ENCODE data around the gene TBR1. TPM values are rescaled to one million over a fixed set of nuclear protein-coding genes. Genes with fewer than 3 reads are reported as not detected.

Gene TBR1
- total RNA-seq, 1 experiment from 2014 or later, result not detected

DNA sequence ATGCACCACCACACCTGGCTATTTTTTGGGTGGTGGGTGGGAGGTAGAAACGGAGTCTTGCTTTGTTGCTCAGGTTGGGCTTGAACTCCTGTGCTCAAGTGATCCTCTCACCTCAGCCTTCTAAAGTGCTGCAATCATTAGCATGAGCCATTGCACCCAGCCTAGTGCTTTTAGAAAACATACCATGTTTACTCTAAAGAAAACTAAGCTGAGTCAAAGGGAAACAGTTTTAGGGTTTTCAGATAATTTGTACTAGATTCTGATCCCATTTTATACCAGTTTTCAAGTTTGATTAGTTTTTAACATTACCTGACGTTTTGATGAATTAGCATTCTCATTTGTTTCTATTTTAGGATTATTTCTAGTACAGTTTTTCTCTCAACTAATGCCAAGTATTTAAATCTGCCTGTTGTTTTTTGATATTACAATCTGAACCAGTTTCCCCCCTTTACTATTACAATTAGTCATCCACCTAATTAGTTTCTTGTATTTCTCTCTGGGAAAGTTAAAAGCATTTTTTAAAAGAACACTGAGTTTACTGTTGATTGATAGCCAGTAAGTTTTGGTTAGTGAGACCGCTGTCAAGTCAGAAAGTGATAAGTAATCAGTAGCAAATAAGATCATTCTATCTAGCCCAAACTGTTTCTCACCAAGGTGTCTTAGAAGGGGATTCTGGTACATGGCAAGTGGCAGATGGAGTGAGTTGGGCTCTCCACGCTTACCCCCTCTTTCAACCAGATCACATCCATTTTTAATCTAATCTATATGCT lies 24.2 kb upstream of the TBR1 start:
- H4K20me1 ChIP-seq (ENCODE audit: low read length), result peaks cover 4% of the 10 kb centered on the region; the same call in 1 of the 2 replicates
- H3K36me3 ChIP-seq (ENCODE audit: low read depth, low read length), result peaks cover 68% of the 10 kb centered on the region
- ATAC-seq, result no peak
- H3F3A ChIP-seq (ENCODE audit: low read length, unreplicated experiment), result no peaks in the 10 kb centered on the region
- H3K9me2 ChIP-seq (replicated peaks; ENCODE audit: low read length), result no peaks in the 10 kb centered on the region
- no peaks in the 10 kb centered on the region for H3K4me1 ChIP-seq (ENCODE audit: insufficient read depth, low read length)
- TF ChIP-seq EZH2 (IDR thresholded peaks at IDR 0.05; ENCODE audit: low read length, unreplicated experiment) (no peak), EZH2phosphoT487 (IDR thresholded peaks at IDR 0.05; ENCODE audit: borderline replicate concordance, low read length) (no peak)
- TF ChIP-seq, protein P1, sequence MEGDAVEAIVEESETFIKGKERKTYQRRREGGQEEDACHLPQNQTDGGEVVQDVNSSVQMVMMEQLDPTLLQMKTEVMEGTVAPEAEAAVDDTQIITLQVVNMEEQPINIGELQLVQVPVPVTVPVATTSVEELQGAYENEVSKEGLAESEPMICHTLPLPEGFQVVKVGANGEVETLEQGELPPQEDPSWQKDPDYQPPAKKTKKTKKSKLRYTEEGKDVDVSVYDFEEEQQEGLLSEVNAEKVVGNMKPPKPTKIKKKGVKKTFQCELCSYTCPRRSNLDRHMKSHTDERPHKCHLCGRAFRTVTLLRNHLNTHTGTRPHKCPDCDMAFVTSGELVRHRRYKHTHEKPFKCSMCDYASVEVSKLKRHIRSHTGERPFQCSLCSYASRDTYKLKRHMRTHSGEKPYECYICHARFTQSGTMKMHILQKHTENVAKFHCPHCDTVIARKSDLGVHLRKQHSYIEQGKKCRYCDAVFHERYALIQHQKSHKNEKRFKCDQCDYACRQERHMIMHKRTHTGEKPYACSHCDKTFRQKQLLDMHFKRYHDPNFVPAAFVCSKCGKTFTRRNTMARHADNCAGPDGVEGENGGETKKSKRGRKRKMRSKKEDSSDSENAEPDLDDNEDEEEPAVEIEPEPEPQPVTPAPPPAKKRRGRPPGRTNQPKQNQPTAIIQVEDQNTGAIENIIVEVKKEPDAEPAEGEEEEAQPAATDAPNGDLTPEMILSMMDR (conservative IDR thresholded peaks at IDR 0.05; ENCODE audit: low read depth, low read length), result no peak
- H3K4me2 ChIP-seq (ENCODE audit: low read length), result no peak overlapping the region
- intact Hi-C loops (cut with micrococcal nuclease), result no loop called here
- H3K27ac ChIP-seq (ENCODE audit: low read length), result no peak overlapping the region
- no peak overlapping the region for H3K4me3 ChIP-seq (ENCODE audit: low read length)
- POLR2A ChIA-PET (ENCODE audit: unreplicated experiment), result no interaction called here
- H3K27me3 ChIP-seq (ENCODE audit: low read length), result no peaks in the 10 kb centered on the region
- H3K9ac ChIP-seq (ENCODE audit: low read length), result no peak overlapping the region
- H3K9me3 ChIP-seq (ENCODE audit: low read length), result no peaks in the 10 kb centered on the region
- no peak overlapping the region for H2AFZ ChIP-seq (ENCODE audit: low read length)
- H3K79me2 ChIP-seq (ENCODE audit: low read length), result no peaks in the 10 kb centered on the region
- CTCF ChIA-PET, result no interaction called here
- BruUV-seq (replicated peaks), result no TSS peak
- DNase-seq, result no peak

DNA sequence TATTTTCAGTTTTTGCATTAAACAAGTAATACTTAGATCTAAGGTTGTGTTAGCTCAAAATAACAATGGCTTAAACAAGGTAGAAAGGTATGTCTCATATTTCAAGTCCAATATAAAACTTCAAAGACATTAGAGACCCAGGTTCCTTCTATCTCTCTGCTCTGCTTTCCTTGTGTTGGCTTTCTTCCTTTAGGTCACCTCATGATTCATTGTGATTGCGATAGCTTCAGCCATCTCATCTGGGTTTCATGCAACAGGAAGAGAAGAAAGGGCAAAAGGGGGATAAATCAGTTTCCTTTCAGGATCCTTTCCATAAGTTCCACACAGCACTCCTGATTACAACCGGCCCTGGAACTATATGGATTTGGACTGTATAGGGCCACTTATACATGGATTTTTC lies 16.0 kb upstream of the TBR1 start:
- no peak overlapping the region for H3K4me2 ChIP-seq (ENCODE audit: low read length)

More for the DNA sequence above, 16.0 kb upstream of the TBR1 start:
- Histone ChIP-seq H3K27me3 (ENCODE audit: low read length) (no peaks in the 10 kb centered on the region), H3K36me3 (ENCODE audit: low read depth, low read length) (peaks cover 49% of the 10 kb centered on the region), H2AFZ (ENCODE audit: low read length) (no peak overlapping the region), H3K4me3 (ENCODE audit: low read length) (no peak overlapping the region), H3K27ac (ENCODE audit: low read length) (no peak overlapping the region), H3K9me3 (ENCODE audit: low read length) (no peaks in the 10 kb centered on the region), H3K9ac (ENCODE audit: low read length) (no peak overlapping the region), H4K20me1 (ENCODE audit: low read length) (no peaks in the 10 kb centered on the region), H3K9me2 (replicated peaks; ENCODE audit: low read length) (no peaks in the 10 kb centered on the region), H3K79me2 (ENCODE audit: low read length) (no peaks in the 10 kb centered on the region), H3F3A (ENCODE audit: low read length, unreplicated experiment) (peaks cover 4% of the 10 kb centered on the region), H3K4me1 (ENCODE audit: insufficient read depth, low read length) (no peaks in the 10 kb centered on the region)
- no peak for ATAC-seq
- CTCF ChIA-PET, result no interaction called here
- POLR2A ChIA-PET (ENCODE audit: unreplicated experiment), result no interaction called here
- no peak for TF ChIP-seq EZH2phosphoT487 (IDR thresholded peaks at IDR 0.05; ENCODE audit: borderline replicate concordance, low read length)
- TF ChIP-seq, protein P1 (conservative IDR thresholded peaks at IDR 0.05; ENCODE audit: low read depth, low read length), result no peak
- no peak for TF ChIP-seq EZH2 (IDR thresholded peaks at IDR 0.05; ENCODE audit: low read length, unreplicated experiment)
- peak; percentile 21 for DNase-seq
- intact Hi-C loops (cut with micrococcal nuclease), result no loop called here
- BruUV-seq (replicated peaks), result no TSS peak
